HG03342 (cell line): ENCODE measurements around the gene VAT1L.

ENCODE experiments used
- ATAC-seq: cut with Tn5 transposase; IDR thresholded peaks from one replicate; pipeline ENCODE4 v1.9.1; 2021; ENCODE audit warnings: mild to moderate bottlenecking, moderate library complexity; ENCODE audit not compliant: unreplicated experiment

VAT1L gene

DNA sequence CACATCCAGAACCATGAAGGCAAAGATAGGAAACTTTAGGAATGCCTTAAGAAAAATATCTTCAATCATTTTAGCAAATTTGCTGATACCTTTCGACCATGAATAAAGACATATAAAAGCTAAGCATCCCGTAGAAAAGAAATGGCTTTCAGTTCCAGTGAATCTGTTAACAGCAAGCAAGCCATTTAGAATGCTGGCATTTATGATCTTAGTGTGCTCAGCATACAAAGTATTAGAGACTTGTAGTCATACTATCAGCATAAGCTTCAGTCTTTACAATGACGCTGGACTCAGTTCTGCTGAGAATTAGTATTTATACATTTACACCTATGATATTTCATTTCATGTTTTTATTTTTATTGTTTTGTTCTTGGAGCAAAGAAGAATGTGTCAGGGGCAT is 38.7 kb downstream of the VAT1L start:
- no peak for ATAC-seq

DNA sequence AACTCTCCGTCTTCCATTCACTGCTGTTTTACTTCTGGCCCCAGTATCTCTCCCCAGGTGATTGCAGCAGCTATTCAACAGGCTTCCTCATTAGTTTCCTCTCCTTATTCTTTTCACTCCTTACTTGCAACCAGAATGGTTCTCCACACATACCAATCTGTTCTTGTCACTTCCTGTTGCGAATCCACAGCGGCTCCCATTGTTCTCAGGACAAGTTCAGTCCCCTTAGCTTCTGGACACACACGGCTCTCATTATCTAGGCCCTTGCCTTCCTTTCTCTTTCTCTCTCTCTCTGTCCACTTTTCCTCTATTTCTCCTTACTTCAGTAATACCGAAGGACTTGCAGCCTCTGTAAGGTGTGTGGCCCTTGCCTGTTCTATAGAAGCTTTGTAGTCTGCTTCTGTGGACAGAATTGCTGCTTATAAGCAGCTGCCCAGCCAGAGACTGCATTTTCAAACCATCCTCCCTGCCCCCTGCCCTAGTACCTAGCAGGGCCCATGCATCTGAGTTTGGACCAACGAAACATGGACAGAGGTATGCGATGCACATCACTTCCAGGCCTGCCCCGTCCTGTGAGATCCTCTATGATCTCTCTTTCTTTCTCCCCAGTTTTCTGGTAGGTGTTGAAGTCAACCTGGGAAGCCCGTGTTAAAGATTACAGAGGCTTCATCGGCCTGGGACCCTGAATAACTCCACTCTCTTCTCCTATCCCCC is 45.7 kb downstream of the VAT1L start:
- ATAC-seq, result no peak

DNA sequence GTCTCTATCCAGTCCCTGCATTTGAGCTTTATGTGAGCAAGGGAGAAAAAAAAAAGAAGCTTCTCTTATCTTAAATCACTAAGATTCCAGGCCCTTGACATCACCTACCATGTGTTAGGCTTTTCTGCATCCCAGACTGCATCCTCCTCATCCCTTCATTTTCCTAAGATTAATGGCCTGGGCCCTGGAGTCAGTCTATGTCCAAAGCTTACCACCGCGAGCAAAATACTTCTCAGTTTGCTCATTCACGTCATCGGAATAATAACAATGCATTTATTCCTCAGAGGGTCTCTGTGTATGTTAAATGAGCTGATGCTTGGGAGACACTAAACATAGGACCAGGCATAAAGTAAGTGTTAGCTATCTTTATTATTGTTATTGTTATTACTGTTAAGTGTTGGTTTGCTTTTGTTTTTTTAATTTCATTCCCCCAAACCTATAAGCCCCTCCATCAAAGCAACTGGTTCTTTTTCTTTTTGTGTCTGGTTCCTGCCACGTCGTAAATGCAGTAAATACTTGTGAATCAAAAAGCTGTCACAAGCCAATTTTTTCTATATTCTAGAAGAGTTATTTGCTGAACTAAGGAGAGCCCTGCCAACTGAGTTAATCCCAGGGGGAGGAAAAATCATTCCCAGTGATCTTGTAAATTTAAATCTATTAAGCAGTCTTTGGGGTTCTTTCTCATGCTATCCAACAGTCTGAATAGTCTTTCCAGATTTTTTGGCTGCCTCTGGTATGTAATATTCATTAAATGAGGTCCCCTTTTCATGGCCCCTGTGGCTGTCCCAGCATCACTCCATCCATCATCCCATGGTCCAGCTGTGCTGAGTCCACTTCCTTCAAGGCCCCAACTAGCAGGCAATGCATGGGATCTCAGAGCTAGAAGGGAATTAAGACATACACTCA is 46.5 kb downstream of the VAT1L start:
- no peak for ATAC-seq

DNA sequence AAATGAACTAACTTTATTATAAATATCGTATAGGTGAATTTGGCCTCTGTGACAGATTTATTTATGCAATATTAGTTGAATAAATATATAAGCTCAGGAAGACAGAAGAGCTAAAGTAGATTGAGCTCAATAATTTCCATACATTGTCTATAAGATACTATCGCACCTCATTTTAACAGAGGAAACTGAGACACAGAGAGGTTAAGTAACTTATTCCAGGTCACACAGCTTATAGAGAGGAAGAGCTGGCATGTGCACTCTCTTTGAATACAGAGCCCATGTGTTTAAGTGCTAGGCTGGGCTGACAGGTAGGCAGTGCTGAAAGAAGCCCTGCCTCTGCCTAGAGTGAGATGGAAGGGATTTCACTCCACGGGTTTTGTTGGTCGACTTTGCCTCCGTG is 48.4 kb downstream of the VAT1L start:
- no peak for ATAC-seq

DNA sequence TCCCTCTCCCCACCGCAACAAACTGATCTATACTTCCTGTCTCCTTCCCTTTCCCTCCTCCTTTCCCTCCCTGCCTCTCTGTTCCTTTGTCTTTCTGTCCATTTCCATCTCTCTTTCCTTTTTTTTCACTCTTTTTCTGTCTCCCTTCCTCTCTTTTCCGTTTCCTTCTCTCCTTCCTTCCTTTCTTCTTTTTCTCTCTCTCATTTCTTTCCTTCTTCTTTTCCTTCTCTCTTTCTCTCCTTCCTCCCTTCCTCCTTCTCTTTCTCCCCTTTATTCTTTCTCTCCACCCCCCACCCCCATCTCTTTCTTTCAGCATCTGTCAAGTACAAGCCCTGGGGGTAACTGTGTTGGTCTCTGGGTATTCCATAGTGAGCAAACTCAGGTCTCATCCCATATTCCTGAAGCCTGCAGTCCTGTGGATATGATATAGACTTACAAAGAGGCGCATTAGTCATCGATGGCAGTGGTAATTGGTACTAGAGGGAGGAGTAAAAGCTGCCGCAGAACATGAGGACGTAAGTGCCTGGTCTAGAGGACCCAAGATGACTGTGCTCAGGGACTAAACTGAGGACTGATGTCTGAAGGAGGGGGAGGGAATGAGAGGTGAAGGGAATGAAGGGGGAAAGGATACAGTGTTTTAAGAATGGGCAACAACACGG is 50.4 kb downstream of the VAT1L start:
- no peak for ATAC-seq

DNA sequence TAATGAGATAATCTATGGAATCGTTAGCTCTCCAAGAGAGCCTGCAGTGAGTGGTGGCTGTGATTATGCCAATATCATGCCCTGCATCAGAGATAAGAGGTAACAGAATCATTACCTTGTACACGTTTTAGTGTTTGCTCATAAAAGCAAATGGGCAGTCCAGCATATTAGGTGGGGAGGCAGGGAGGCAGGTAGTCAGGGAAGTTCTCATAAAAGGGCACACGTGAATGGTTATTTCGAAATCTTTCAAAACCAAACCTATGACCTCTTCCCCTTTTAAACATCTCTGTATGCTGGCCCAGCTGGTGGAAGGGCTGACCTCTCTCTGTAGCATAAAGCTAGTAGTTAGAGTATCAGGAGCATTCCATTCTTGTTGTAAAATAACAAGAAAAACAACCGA is 51.7 kb downstream of the VAT1L start:
- ATAC-seq, result no peak

DNA sequence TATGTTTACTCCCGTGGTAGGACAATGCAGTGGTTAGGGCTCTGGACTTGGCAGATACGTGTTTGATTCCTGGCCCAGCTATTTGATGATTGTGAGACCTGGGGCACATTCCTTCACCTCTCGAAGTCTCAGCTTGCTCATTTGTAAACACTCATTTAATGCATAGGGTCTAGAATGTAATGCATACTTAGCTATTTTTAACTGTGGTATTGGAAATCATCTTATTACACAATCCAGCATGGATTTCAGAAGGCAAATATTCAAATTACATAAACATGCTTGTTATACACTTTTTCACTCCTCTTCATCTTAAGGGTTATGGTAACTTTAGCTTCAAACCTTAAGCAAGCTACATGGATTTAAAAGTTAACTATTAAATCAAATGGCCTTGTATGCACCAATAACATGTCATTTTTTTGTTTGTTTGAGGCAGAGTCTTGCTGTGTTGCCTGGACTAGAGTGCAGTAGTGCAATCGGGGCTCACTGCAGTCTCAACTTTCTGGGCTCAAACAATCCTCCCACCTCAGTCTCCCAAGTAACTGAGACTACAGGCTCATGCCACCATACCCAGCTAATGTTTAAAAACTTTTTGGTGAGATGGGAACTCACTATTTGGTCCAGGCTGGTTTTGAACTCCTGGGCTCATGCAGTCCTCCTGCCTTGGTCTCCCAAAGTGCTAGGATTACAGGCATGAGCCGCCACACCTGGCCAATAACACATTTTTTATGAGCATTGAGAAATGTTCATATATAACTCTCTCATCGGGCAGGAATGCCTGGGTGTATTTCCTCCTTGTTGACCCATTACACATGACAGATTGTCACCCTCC is 52.5 kb downstream of the VAT1L start:
- no peak for ATAC-seq

DNA sequence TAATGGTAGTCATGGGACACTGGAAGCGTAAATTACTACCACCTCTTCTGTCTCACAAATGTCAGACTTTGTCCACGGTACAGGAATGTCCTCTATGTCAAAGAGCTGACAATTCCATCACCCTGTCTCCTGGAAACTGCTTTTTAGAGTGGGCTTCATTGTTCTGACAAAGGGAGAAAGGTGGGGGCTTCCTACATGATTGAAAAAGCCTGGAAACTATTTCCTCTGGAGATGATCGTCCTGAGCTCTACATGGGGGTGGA is 53.1 kb downstream of the VAT1L start:
- no peak for ATAC-seq

DNA sequence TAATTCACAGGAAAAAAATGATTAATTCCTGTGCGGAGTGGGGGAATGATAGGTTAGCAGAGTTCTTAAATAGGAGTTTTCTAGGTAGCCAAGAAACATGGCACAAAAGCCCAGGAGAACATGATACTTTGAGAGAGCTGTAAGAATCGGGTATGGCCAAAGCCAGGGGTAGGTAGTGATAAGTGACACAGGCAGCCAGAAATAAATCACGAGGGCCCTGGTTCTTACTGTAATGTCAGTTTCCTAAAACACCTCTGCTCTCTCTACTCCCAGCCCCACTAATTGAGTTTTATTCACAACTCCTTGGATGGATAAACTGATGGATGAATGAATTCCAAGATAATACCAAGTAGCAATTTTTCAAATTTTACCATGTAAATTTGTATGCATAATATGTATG is 54.1 kb downstream of the VAT1L start:
- no peak for ATAC-seq

DNA sequence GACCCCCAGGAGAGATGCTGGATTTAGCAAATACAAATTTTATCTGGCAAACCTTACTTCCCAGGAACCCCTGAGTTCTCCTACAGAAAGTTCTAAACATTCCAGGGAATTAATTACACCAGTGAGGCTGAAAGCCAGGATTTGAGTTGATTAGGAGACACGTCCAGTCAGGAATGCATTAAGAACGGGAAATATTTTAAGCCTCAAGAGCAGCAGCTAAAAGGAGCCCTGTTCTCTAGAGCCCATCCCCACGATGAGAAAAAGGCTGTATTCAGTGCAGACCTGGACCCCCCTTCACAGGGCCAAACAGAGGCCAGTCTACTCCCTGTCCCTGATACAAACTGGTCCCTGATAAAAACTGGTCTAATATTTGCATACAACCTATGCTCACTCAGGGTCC is 55.0 kb downstream of the VAT1L start:
- ATAC-seq, result no peak

DNA sequence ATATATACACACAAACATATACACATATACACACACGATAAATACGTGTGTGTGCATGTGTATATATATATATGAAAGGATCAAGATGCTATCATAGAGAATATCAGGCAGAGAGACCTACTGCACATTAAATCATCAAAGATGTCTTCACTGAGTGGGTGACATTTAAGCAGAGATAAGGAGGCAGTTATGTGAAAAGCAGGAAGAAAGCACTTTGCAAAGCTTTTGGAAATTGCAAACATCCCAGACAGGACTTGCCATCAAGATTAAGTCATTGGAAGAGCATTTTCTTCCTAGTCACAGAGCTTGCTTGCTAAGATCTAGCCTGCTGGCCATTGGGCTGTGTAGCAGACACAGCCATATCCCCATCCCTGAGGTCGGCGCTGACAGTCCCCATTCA is 56.4 kb downstream of the VAT1L start:
- no peak for ATAC-seq

DNA sequence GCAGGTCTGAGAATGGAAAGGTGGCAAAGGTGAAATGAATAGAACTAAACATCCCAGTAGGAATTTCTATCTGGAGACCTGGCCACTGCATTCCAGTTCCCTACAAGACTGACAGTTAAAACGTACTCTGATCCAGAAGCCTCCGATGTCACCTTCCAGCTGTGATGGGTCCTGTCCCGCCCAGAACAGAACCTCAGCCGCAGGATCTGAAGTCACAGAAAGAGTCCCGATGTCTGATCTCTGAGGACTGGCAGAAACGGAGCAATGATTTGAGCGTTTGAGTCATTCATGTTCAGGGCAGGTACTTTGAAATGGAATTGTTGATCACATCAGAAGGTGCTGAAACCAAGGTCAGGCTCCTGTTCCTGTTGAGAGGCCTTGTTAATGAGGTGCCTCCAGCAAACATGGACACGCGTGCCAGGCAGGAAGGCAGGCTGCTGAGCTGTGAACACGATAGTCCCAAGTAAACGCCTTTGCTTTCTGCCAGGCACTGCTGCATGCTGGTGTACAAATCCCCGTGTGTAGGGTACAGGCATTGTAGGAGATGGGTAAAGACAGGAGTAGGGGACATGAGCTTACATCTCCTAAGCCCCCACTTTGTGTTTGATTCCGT is 61.4 kb downstream of the VAT1L start:
- no peak for ATAC-seq

DNA sequence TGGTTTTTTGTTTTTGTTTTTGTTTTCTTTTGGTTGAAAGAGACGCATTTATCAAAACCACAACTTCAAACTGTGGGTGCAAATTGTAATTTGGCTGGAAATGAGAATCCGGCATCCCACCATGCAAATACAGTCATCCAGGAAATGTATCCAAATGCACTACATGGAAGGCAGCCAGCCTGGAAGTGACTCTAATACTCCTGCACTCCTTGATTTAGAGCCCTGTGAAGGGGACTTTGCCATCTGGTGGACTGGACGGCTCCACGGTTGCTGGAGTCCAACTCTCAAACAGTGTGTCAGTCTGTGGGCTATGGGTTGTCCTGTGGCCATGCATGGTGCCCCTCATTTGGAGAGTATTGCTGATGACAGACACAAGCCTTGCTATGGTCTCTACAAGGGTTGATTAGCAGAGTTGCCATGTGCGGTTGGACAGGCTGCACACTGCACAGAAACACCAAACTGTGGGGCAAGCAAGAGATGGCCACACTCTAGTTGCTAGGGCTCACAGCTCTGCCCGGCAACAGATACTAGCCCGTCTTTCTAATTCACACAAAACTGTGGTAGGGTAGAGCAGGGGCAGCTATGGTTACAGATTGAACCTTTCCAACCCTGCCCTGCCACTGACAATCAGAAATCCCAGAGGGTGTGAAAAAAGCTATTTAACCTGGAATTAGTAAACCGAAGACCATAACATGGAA is 62.4 kb downstream of the VAT1L start:
- ATAC-seq, result no peak

DNA sequence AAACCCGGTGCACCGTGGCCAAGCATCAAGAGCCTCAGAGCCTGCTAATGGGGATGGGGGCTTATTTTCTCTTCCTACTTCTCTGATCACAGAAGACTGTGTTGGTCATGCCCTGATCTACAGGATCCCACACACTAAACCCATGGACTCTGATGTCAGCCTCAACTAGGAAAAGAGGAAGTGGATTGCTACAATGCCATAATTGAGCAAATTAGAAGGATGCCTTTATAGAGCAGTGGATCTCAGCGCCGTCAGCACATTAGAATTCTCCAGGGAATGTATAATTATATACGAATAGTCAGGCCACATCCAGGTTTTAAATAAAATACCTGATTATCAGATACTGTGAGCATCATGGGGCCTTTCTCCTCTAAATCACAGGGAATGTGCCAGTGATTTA is 64.8 kb downstream of the VAT1L start:
- no peak for ATAC-seq

DNA sequence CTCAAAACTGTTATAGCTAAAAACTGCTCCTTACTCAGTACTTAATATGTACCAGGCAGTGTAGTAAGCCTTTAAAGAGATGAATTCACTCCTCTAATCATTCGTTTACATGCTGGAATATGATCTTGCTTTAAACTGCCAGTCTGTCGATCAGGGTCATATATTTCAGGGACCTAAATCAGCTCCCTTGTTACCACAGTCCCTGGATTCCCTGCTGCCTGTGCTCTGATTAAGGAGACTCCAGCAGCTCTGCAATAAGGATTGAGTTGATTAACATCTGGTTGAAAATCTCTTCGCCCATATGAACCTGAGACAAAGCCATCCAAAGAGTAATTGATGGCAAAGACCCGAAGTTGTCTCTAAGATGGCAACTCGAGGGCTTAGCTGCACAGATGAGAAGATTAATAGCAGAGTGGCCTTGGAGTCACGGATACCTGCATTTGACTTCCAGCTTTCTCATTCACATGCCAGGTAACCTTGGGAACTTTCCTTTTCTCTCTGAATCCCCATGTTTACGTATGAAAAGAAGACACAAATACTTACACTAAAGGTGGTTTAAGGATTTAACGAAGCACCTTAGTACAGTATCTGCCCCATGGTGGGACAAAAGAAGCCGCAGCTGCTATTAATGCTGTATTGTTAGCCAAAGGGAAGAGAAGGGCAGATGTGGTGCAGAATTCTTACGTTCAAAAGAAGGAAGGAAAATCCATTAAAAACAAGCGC is 68.2 kb downstream of the VAT1L start:
- no peak for ATAC-seq

DNA sequence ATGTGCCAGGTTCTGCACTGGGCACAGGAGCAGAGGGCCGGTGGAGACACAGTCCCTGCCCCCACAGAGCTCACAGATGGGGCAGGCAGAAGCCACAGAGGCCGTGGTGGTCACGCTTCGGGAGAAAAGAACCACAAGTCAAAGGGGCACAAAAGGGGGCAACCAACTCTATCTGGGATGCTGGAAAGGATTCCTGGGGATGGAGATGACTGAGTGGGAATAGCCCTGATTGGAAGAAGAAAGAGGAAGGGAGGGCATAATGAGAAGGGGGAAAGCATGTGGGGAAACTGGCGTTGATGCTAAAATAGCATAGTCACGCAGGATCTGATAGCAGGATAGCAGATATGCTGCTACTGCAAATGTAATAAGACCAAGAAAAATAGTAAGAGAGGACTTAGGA is 69.7 kb downstream of the VAT1L start:
- no peak for ATAC-seq

DNA sequence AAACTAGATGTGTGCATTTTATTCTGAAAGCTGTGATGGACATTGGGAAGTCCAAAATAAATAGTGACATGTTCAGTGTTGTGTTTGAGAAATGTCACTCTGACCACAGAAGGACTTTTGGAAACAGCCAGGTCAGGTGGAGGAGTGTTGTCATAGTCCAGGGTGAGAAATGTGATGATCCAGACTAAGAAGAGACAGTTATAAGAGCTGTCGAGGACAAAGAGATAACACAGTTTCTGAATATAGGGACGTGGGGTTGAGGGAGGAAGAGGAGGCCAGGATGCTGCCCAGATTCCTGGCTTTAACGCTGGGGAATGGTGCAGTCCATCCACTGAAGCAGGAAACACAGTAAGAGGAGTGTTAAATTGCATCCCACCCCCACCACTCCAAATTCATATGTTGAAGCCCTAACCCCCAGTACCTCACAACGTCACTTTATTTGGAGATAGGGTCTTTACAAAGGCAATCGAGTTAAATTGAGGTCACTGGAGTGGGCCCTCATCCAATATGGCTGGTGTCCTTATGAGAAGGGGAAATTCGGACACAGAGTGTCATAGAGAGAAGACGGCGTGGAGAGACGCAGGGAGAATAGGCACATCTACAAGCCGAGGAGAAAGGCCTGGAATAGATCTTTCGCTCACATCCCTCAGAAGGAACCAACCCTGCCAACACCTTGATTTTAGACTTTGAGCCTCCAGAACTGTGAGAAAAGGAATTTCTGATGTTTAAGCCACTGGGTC is 71.3 kb downstream of the VAT1L start:
- no peak for ATAC-seq

DNA sequence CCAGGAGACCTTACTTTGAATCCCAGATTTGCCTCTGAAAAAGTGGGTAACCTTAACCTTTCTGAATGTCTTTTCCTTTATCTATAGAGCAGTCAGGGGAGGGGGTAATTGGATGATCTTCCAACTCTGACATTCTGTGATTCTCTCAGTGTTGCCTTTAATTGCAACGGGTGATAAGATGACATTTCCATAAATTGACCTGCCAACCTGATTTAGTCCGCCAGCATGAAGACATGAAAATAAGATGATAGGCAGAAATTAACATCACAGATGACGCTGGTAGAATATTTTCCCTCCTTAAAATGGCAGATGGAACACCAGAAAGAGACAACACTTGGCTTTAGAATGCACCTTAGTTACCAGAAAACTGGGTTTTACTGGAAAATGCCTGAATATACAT is 72.6 kb downstream of the VAT1L start:
- ATAC-seq, result no peak

DNA sequence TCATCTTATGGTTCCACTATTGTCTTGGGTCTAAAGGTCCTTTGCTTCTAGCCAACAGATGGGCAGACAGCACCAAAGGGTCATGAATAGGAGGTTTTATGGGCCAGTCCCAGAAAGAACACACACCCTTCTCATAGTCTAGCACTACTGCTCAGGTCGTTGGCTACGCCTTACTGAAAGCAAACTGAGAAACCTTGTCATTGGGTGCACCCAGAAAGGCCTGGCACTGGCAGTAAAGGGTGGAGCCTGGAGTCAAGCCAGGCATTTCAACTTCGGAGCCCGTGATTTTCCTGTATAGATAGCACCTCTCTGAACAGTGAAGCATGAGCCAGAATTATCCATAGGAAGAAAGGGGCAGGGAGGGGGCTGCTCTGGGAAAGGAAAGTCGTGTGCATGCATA is 74.9 kb downstream of the VAT1L start:
- no peak for ATAC-seq
